GM19438 (cell line): ENCODE measurements around the gene PPIB.
A peak's percentile ranks its signal among the peaks of the same experiment; 100 is the strongest.

ENCODE experiments used
- ATAC-seq: cut with Tn5 transposase; IDR thresholded peaks from one replicate; pipeline ENCODE4 v1.9.1; 2021; ENCODE audit warnings: low read depth; ENCODE audit not compliant: unreplicated experiment

Gene PPIB

GRCh38 chr15:64158363-64159134, 4.3 kb downstream of the PPIB start:
- no peak for ATAC-seq

DNA sequence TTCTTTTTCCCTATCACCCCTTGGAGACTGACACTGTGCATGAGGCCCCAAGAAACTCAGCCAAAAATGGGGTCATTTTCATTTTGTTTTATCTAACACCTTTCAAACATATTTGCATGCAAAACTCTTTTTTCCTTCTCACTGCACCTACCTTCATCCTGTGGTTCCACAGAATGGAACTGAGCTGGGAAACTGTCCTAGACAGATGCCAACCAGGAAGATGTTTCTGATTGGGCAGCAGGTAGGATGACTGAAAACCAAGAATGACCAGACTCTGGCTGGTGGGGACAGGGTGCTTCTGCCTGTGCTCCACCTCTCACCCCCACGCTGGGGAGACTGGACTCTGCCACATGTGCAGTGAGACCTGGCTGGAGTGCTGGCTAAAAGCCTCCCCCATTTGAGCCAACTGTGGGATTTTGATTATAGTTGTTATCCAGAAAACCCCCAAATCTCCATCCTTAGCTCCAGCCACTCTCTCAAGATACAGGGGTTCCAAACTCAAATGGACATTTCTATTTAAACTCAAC, 5.2 kb downstream of the PPIB start:
- ATAC-seq, result no peak

DNA sequence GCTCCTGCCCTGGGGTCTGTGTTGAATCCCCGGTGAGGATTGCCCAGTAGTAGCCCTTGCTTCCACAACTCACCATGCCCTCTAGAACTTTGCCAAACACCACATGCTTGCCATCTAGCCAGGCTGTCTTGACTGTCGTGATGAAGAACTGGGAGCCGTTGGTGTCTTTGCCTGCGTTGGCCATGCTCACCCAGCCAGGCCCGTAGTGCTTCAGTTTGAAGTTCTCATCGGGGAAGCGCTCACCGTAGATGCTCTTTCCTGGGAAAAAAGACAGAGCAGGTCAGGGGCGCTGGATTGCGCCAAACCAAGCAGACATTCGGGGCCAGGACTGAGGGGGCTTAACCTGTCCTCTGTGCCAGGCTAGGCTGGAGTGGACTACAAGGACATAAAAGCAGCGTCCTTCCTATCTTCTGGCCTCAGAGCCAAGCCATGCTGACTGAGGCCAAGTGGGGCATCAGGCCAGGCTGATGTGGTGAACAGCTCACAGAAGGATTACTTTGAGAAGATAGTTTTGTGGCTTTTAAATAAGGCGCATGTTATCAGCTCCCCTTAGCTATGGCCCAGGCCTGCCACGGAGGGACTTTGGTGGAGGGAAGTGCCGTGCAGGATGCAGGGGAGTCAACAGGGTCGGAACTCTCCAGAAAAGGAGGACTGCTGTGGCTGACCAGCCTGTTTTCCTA, 6.0 kb downstream of the PPIB start:
- ATAC-seq, result no peak

- ATAC-seq, result no peak
These were observed 6.8 kb downstream of the PPIB start for GRCh38 chr15:64155802-64156651.

DNA sequence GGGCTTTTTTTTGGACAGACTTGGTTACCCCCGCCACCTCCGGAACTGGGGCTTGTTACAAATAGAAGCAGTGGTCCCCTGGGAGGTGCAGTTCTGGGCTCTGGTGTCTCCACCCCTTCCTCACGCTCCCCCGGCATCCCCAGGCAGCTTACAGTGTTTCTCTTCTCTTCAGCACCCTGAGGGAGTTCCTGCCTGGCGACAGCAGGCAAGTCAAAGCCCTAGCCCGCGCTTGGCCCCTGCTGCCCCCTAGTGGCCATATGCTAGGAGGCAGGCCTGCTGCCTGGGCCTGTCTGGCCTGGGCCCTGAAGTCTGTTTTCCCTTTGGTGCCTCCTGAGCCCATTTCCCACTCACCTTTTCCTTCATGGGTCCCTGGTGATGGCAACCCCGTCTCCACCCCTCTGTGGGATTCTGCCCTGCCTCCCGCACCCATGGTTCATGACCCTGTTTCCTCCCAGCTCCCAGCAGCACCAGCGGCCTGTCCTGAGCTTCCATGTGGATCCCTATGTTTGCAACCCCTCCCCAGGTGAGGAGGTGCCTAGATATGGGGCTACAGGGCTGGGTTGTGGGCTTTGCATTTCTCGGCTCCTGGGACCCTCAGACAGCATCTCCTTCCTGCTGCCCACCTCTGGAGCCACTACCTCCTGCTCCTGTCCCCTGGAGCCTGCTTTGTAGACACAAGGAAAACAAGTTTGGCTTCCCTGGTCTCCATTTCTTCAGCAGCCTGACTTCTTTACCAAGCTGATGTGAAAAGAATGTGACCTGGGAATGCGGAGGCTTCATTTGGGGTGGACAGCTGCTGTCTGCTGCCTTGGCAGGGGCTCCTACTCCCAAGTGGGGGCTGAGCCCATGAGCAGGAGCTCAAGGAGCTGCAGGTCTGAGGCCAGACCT, 9.1 kb downstream of the PPIB start:
- peak; percentile 52 for ATAC-seq

DNA sequence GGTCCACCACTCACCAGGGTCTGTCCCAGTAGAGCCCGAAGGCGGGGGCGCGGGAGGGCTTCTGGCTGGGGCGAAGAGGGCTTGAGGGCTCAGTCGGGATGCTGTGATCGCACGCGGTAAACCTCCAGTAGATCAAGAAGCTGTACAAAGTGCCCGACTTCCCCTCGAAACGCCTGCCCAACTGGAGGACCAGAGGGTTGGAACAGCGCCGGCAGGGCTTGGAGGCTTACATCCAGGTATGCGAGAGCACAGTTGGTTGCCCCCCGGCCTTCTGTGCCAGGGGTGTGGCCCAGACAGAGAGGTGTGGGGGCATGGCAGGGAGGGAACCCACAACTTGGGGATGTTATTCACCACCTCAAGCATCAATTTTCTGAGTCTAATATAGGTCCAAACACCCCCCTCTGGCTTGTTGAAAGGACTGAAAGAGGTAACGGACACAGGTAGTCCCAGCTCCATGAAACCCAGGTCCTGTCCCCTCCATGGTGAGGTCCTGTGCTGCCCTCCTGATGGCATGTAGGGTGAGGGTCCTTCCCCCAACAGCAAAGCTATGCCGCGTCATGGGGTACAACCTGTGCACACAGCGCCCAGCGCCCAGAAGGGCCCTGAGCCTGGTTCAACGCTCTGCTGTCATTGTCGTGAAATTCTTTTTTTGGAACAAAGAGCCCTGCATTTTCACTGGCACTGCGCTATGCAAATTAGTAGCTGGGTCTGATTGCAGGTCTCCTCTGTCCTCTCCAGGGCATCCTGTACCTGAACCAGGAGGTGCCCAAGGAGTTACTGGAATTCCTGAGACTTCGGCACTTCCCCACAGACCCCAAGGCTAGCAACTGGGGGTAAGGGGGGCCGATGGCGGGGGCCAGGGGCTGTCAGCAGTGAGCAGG, 10.1 kb downstream of the PPIB start:
- peak; percentile 18 for ATAC-seq

- peak; percentile 10 for ATAC-seq
These were observed 10.9 kb downstream of the PPIB start, which contains the start of gene SNX22 for GRCh38 chr15:64151727-64152506. Gene SNX22 (plus strand): TSS chr15:64151731. CDS start chr15:64151776, 45 bp downstream.

- ATAC-seq, result no peak
These were observed 12.8 kb downstream of the PPIB start for GRCh38 chr15:64149893-64150578.

- no peak for ATAC-seq
These were observed 13.4 kb downstream of the PPIB start for GRCh38 chr15:64149424-64149823.

DNA sequence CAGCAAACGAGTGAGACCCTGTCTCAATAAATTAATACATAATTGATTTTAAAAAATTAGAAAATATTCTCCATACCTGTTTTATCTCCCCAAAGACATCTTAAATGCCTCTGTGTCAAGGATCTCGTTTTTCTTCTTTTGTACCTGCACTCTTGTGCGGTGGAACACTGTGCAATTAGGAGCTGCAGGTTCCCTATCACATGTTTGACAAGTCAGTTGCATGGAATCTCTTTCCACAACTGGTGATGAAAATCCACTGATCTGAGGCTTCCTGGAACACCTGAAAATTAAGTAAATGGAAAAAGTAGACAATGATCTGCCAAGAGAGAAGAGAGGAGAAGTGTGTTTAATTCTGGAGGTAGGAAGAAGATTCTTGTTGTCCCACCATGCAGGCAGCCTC, 14.2 kb downstream of the PPIB start:
- no peak for ATAC-seq

DNA sequence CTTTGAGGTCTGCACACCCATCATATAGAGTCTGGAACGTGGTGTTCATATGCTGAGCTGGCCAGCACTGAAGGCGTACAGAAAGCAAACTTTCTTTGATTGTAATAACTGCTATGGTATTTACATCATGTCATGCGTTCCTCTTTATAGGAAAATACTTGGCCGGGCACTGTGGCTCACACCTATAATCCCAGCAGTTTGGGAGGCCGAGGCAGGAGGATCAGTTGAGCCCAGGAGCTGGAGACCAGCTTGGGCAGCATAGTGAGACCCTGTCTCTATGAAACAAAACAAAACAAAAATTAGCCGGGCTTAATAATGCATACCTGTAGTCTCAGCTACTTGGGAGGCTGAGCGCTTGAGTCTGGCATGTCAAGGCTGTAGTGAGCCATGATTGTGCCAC, 14.7 kb downstream of the PPIB start:
- ATAC-seq, result no peak

GRCh38 chr15:64146885-64147681, 15.7 kb downstream of the PPIB start:
- no peak for ATAC-seq

- no peak for ATAC-seq
These were observed 16.3 kb downstream of the PPIB start for GRCh38 chr15:64146520-64146884.

DNA sequence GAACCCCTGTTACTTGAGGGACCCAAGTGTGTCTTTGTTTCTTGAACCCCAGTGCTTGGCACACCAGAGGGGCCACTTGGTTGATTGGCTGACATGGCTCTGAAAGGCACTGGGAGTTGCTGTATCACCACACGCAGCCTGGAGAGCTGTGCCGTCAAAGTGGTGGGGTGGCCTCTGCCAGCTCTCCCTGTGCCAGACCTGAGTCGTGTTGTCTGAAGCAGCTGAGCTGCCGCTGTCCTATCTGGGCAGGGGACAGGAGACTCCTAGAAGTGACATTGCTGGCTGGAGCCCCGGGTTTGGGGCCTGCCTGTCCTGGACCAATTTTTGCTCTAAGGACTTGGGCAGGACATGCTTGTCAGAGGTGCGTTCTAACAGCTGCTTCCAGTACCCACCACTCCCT, 16.8 kb downstream of the PPIB start:
- no peak for ATAC-seq

DNA sequence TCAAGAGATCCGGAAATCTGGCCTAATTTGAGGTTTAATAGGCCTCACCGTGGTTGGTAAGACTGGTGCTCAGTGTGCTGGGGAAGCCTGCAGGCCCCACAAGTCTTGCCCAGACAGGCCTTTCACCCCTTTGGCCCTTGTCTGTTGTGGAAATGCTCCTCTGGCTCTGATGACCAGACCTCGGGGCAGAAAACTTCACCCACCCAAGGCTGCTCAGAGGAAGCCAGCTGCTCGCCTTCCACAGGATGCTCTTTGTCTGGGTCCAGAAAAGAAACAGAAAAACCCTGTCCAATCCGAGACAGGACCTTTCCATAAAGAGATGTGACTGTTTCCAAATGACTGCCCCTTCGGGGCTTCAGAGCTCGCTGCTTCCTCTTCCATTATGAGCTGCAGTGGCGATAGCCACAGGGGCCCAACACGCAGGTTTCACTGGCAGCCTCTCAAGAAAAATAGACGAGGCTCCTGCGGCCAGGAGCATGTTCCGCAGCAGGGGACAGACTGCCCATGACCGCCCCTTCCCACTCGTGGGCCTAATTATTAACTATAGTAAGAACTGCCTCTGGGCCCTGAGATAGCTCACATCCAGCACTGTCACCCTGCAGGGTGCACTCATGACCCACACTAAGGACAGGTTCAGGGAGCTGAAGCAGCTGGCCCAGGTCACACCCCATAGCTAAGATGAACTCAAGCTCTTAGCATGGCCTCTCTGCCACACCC, 18.1 kb downstream of the PPIB start:
- peak; percentile 69 for ATAC-seq

DNA sequence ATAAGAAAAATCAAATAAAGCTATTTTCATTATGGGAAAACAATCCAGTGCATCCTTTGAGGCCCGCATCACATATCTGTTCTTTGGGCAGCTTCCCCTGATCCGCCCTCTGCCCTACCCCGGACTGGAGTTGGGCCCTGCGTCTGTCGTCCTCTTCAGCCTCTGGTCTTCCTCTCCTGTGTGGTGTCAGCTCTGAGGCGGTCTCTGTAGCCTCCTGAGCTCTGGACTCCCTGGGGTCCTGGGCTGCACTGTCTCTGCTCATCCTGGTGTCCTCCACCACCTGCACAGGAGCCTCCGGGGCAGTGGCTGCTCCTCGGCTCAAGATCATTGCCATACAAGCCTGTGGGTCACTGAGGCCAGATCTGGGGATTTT, 18.6 kb downstream of the PPIB start:
- no peak for ATAC-seq
